ENCODE data around the gene SLC25A34.

Gene SLC25A34

DNA sequence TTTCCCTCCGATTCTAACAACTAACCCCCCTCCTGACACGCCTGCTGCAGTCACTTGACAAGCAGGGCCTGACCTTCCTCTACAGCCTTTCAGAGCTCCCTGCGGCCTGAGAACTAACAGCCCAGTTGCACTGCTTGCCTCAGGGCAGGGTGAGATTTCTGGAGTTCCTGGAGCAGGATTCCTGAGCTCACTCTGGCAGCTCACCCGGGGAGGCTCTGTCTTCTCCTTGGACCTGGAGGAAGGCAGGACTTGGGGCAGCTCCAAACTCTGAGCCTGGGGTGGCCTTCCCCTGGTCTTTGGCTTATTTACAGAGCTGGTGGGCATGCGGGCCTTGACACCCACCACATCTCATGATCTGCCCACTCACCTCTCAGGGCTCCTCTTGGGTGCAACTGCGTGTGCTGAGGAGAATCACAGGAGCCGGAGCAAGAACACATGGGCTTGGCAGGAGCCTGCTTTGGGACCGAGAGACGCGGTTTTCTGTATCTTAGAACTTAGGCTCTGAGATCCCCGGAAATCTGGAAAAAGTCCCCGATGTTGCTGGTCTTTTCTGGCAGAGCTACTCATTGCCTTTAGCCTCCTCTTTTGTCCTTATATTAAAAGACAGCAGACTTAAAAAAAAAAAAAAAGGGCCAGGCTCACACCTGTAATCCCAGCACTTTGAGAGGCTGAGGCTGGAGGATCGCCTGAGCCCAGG is 13.1 kb upstream of the SLC25A34 start:
- no peak for DNase-seq (ENCODE audit: low read depth)
- no peak for TF ChIP-seq MYC (IDR thresholded peaks at IDR 0.05; ENCODE audit: low read depth, low read length)
- TF ChIP-seq POLR2A (IDR thresholded peaks at IDR 0.05; ENCODE audit: extremely low read depth, insufficient read length) = no peak
- TF ChIP-seq, protein P1, sequence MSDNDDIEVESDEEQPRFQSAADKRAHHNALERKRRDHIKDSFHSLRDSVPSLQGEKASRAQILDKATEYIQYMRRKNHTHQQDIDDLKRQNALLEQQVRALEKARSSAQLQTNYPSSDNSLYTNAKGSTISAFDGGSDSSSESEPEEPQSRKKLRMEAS (IDR thresholded peaks at IDR 0.05; ENCODE audit: low read depth, low read length) = no peak
- TF ChIP-seq, protein P2, sequence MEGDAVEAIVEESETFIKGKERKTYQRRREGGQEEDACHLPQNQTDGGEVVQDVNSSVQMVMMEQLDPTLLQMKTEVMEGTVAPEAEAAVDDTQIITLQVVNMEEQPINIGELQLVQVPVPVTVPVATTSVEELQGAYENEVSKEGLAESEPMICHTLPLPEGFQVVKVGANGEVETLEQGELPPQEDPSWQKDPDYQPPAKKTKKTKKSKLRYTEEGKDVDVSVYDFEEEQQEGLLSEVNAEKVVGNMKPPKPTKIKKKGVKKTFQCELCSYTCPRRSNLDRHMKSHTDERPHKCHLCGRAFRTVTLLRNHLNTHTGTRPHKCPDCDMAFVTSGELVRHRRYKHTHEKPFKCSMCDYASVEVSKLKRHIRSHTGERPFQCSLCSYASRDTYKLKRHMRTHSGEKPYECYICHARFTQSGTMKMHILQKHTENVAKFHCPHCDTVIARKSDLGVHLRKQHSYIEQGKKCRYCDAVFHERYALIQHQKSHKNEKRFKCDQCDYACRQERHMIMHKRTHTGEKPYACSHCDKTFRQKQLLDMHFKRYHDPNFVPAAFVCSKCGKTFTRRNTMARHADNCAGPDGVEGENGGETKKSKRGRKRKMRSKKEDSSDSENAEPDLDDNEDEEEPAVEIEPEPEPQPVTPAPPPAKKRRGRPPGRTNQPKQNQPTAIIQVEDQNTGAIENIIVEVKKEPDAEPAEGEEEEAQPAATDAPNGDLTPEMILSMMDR (IDR thresholded peaks at IDR 0.05; ENCODE audit: low read depth, low read length) = no peak
- H3K4me3 ChIP-seq (ENCODE audit: low read depth, low read length) = no peak overlapping the region

DNA sequence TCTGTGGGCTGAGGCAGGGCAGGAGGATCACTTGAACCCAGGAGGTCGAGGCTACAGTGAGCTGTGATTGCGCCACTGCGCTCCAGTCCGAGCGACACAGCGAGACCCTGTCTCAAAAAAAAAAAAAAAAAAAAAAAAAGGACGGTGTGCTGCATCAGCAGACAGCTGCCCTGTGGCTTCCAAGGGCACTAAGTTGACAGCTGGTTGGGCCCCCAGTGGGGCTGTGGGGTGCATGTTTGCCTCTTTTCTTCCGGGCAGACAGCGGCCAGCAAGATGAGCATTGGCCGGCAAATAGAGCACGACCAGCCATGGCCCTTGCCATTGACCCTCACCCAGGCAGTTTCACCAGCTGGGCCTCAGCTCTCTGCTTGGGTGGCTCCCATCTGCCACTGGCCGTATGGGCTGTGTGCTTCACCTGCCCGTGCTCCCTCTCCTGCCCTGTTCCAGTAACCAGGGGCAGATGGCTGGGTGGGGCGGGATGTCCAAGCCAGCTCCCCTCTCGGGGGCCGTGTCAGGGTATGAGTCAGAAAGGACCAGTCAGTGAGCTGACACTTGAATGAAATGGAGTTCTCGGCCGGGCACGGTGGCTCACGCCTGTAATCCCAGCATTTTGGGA is 12.3 kb upstream of the SLC25A34 start:
- no peak for TF ChIP-seq MYC (IDR thresholded peaks at IDR 0.05; ENCODE audit: low read depth, low read length)
- TF ChIP-seq POLR2A (IDR thresholded peaks at IDR 0.05; ENCODE audit: extremely low read depth, insufficient read length) = no peak
- TF ChIP-seq, protein P2 (IDR thresholded peaks at IDR 0.05; ENCODE audit: low read depth, low read length) = no peak
- TF ChIP-seq, protein P1 (IDR thresholded peaks at IDR 0.05; ENCODE audit: low read depth, low read length) = no peak
- no peak for DNase-seq (ENCODE audit: low read depth)
- H3K4me3 ChIP-seq (ENCODE audit: low read depth, low read length) = no peak overlapping the region

DNA sequence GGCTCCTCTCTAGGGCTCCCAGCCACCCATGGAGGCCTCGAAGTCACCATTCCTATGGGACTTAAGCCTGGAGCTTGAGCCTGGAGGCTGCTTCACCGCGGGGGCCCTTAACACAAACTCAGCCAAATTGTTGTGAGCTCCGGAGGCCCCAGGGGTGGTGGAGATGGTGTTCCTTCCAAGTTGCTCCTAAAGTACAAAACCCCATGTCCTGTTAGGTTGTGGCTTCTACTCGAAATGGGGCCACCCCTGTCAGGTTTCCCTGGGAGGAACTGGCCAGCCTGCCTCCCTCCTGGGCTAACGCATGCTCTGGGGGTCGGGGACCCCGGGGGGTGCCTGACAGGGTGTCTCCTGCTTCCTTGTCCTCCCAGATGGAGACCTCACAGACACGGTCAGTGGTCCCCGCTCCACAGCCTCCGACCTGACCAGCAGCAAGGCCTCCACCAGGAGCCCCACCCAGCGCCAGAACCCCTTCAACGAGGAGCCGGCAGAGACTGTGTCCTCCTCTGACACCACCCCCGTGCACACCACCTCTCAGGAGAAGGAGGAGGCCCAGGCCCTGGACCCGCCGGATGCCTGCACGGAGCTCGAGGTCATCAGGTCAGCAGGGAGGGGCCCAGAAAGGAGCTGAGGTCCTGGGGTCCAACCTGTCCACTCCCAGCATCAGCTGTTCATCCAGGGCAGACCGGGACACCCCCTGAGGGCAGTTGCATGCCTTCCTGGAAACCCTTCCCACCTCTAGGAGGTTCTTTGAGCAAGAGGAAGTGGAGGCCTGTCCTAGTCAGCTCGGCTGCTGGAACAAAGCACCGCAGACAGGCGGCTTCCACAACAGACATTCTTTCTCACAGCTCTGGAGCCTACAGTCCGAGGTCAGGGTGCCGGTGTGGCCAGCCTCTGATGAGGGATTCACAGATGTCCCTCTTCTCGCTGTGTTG is 10.8 kb upstream of the SLC25A34 start:
- no peak overlapping the region for H3K4me3 ChIP-seq (ENCODE audit: low read depth, low read length)
- TF ChIP-seq, protein P1 (IDR thresholded peaks at IDR 0.05; ENCODE audit: low read depth, low read length) = no peak
- TF ChIP-seq POLR2A (IDR thresholded peaks at IDR 0.05; ENCODE audit: extremely low read depth, insufficient read length) (no peak), MYC (IDR thresholded peaks at IDR 0.05; ENCODE audit: low read depth, low read length) (no peak)
- TF ChIP-seq, protein P2 (IDR thresholded peaks at IDR 0.05; ENCODE audit: low read depth, low read length) = no peak
- DNase-seq (ENCODE audit: low read depth) = no peak

DNA sequence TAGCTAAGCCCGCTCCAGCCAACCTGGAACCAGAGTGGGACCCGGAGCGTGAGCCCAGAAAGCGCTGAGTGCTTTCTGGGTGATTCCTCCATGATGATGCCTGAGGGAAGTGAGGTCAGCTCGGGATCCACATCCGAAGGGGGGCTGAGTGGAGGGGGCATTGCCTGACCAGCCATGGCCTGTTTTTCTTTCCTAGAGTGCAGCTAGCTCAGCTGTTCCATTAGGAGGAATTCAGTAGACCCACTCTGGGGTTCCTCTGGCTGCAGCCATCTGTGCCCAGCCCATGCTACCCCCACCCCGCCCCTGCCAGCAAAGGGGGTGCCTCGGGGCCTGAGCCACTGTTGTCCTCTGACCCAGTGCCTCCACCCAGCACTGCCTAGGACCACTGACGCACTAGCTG is 9.6 kb upstream of the SLC25A34 start:
- TF ChIP-seq, protein P1 (IDR thresholded peaks at IDR 0.05; ENCODE audit: low read depth, low read length) = no peak
- TF ChIP-seq MYC (IDR thresholded peaks at IDR 0.05; ENCODE audit: low read depth, low read length) = no peak
- TF ChIP-seq POLR2A (IDR thresholded peaks at IDR 0.05; ENCODE audit: extremely low read depth, insufficient read length) = no peak
- TF ChIP-seq, protein P2 (IDR thresholded peaks at IDR 0.05; ENCODE audit: low read depth, low read length) = no peak
- H3K4me3 ChIP-seq (ENCODE audit: low read depth, low read length) = no peak overlapping the region
- no peak for DNase-seq (ENCODE audit: low read depth)

DNA sequence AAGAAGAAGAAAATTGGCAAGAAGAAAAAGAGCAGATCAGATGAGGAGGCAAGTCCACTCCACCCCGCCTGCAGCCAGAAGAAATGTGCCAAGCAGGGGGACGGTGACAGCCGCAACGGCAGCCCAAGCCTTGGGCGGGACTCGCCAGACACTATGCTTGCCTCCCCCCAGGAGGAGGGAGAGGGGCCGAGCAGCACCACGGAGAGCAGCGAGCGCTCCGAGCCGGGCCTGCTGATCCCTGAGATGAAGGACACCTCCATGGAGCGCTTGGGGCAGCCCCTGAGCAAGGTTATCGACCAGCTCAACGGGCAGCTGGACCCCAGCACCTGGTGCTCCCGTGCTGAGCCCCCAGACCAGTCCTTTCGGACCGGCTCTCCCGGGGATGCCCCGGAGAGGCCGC is 9.0 kb upstream of the SLC25A34 start:
- H3K4me3 ChIP-seq (ENCODE audit: low read depth, low read length) = no peak overlapping the region
- DNase-seq (ENCODE audit: low read depth) = no peak
- TF ChIP-seq, protein P2 (IDR thresholded peaks at IDR 0.05; ENCODE audit: low read depth, low read length) = no peak
- TF ChIP-seq, protein P1 (IDR thresholded peaks at IDR 0.05; ENCODE audit: low read depth, low read length) = no peak
- TF ChIP-seq POLR2A (IDR thresholded peaks at IDR 0.05; ENCODE audit: extremely low read depth, insufficient read length) = no peak
- no peak for TF ChIP-seq MYC (IDR thresholded peaks at IDR 0.05; ENCODE audit: low read depth, low read length)
